Spleen (tissue), 7 donors: ENCODE data around the gene CROCC.

Source experiments
- CTCF ChIP-seq, 11 experiments: fragments of 200-600 bp in 7 of 11; fragments of 450-650 bp in 4 of 11; sonication (generic) in 4 of 11; IDR thresholded peaks in 8 of 11; conservative IDR thresholded peaks in 3 of 11; 1 replicate in 7 of 11; 2 replicates in 4 of 11; pipeline versions ENCODE4 v1.4.0 to v1.8.0; 2016 to 2021; ENCODE audit warnings: antibody characterized with exemption in 11 of 11, inconsistent platforms in 4 of 11, mild to moderate bottlenecking in 1 of 11
- POLR2A ChIP-seq, 3 donors: fragments of 450-650 bp; IDR thresholded peaks; one replicate each; pipeline ENCODE4 v1.5.1; 2017; ENCODE audit warnings: antibody characterized with exemption in 3 of 3, mild to moderate bottlenecking in 1 of 3
- POLR2AphosphoS5 ChIP-seq, 3 donors: sonication (generic); formaldehyde crosslinking; IDR thresholded peaks; one replicate each; pipeline ENCODE4 v1.5.1; 2017; ENCODE audit warnings: antibody characterized with exemption in 3 of 3
- donor health status: DM: no; HTN: no; CAD: no; lungs with moderate emphysema.
- donor health status: DM: no; HTN: no; CAD: no.
- donor health status: DM: no; HTN: no; CAD: no.

DNA sequence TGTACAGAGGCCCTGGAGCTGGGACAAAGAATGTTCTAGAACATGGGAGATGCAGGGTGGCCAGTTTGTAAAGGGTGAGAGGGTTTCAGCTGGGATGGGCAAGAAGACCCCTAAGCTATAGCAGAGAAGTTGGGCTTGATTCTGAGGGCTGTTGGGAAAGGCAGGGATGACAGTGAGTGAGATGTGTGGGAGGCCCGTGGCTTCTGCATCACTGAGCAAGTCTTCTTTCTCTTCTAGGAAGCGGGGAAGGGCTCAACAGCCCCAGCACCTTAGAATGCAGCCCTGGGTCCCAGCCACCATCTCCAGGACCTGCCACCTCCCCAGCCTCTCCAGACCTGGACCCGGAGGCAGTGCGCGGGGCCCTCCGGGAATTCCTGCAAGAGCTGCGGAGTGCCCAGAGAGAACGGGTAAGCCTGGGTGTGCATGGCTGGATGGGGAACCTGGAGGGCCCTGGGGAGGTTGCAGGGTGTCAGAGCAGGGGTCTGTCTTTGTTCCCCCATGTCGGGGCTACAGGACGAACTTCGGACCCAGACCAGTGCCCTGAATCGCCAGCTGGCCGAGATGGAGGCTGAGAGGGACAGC lies 43.8 kb downstream of the CROCC start:
- TF ChIP-seq POLR2AphosphoS5 (IDR thresholded peaks at IDR 0.05): no peak
- TF ChIP-seq CTCF (IDR thresholded peaks at IDR 0.05 in 8 of 11, conservative IDR thresholded peaks at IDR 0.05 in 3 of 11): no peak
- TF ChIP-seq POLR2A (IDR thresholded peaks at IDR 0.05): no peak
